ENCODE measurements around the gene CHAMP1.
A peak's percentile ranks its signal among the peaks of the same experiment; 100 is the strongest.

The CHAMP1 gene

DNA sequence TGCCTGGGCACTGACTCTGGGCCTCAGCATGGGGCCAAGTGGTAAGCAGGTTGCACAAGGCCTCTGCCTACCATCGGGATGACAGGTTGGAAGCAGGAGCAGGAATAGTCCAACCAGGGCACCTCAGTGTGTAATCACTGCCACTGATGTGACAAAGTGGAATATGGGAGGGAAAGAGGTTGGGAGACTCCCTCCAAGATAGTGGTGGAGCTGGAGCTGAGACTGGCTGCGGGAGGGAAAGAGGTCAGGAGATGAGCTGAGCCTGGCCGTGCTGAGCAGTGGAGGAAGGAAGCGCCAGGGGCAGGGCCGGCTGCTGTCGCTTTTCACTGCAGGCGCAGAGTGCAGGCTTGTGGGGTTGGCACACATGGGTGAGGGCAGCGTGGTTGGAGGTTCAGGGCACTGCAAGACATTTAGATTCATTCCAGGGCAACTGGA is 26.1 kb upstream of the CHAMP1 start (continued):
- TF ChIP-seq, protein P1, sequence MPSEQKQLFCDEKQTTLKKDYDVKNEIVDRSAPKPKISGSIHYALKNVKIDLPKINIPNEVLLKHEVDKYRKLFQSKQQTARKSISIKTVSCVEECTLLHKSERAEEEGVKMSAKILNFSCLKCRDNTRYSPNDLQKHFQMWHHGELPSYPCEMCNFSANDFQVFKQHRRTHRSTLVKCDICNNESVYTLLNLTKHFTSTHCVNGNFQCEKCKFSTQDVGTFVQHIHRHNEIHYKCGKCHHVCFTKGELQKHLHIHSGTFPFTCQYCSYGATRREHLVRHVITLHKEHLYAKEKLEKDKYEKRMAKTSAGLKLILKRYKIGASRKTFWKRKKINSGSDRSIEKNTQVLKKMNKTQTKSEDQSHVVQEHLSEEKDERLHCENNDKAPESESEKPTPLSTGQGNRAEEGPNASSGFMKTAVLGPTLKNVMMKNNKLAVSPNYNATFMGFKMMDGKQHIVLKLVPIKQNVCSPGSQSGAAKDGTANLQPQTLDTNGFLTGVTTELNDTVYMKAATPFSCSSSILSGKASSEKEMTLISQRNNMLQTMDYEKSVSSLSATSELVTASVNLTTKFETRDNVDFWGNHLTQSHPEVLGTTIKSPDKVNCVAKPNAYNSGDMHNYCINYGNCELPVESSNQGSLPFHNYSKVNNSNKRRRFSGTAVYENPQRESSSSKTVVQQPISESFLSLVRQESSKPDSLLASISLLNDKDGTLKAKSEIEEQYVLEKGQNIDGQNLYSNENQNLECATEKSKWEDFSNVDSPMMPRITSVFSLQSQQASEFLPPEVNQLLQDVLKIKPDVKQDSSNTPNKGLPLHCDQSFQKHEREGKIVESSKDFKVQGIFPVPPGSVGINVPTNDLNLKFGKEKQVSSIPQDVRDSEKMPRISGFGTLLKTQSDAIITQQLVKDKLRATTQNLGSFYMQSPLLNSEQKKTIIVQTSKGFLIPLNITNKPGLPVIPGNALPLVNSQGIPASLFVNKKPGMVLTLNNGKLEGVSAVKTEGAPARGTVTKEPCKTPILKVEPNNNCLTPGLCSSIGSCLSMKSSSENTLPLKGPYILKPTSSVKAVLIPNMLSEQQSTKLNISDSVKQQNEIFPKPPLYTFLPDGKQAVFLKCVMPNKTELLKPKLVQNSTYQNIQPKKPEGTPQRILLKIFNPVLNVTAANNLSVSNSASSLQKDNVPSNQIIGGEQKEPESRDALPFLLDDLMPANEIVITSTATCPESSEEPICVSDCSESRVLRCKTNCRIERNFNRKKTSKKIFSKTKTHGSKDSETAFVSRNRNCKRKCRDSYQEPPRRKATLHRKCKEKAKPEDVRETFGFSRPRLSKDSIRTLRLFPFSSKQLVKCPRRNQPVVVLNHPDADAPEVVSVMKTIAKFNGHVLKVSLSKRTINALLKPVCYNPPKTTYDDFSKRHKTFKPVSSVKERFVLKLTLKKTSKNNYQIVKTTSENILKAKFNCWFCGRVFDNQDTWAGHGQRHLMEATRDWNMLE (tag by site-specific recombination; conservative IDR thresholded peaks at IDR 0.05; ENCODE audit: low read depth), result no peak
- TF ChIP-seq ZSCAN30 (tag by site-specific recombination; IDR thresholded peaks at IDR 0.05), result no peak
- no peak for TF ChIP-seq MZF1 (tag by site-specific recombination; IDR thresholded peaks at IDR 0.05; ENCODE audit: borderline replicate concordance)
- TF ChIP-seq, protein P2, sequence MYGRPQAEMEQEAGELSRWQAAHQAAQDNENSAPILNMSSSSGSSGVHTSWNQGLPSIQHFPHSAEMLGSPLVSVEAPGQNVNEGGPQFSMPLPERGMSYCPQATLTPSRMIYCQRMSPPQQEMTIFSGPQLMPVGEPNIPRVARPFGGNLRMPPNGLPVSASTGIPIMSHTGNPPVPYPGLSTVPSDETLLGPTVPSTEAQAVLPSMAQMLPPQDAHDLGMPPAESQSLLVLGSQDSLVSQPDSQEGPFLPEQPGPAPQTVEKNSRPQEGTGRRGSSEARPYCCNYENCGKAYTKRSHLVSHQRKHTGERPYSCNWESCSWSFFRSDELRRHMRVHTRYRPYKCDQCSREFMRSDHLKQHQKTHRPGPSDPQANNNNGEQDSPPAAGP (tag by site-specific recombination; IDR thresholded peaks at IDR 0.05), result no peak
- no peak for TF ChIP-seq ZNF777 (tag by site-specific recombination; IDR thresholded peaks at IDR 0.05; ENCODE audit: borderline replicate concordance)
- TF ChIP-seq, protein P3, sequence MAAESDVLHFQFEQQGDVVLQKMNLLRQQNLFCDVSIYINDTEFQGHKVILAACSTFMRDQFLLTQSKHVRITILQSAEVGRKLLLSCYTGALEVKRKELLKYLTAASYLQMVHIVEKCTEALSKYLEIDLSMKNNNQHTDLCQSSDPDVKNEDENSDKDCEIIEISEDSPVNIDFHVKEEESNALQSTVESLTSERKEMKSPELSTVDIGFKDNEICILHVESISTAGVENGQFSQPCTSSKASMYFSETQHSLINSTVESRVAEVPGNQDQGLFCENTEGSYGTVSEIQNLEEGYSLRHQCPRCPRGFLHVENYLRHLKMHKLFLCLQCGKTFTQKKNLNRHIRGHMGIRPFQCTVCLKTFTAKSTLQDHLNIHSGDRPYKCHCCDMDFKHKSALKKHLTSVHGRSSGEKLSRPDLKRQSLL (tag by site-specific recombination; IDR thresholded peaks at IDR 0.05), result no peak
- TF ChIP-seq ZNF600 (tag by site-specific recombination; IDR thresholded peaks at IDR 0.05), result peak; percentile 62; the same call in 1 of the 2 replicates
- TF ChIP-seq, protein P4, sequence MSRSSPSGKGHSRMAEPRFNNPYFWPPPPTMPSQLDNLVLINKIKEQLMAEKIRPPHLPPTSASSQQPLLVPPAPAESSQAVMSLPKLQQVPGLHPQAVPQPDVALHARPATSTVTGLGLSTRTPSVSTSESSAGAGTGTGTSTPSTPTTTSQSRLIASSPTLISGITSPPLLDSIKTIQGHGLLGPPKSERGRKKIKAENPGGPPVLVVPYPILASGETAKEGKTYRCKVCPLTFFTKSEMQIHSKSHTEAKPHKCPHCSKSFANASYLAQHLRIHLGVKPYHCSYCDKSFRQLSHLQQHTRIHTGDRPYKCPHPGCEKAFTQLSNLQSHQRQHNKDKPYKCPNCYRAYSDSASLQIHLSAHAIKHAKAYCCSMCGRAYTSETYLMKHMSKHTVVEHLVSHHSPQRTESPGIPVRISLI (tag by site-specific recombination; IDR thresholded peaks at IDR 0.05), result no peak
- no peak for TF ChIP-seq KLF8 (tag by site-specific recombination; IDR thresholded peaks at IDR 0.05)
- no peak for TF ChIP-seq WT1 (tag by site-specific recombination; IDR thresholded peaks at IDR 0.05)
- TF ChIP-seq ZFP37 (tag by site-specific recombination; IDR thresholded peaks at IDR 0.05), result no peak
- TF ChIP-seq ZIC2 (tag by site-specific recombination; IDR thresholded peaks at IDR 0.05), result 0 out of 2 replicates have a peak, but pooled peaks have one; percentile 14

DNA sequence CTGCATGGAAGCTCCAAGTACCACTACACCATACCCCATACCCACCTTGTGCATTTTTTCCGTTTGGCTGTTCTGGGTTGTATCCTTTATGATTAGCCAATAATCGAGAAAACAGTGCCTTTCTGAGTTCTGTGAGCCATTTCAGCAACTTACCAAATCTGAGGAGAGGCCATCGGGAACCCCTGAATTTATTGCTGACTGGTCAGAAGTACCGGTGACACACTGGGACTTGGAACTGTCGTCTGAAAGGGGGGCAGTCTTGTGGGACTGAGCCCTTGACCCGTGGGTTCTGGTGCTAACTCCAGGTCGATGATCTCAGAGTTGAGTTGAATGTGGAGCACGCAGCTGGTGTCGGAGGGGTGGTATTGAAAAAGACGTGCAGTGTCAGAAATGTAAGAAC is 17.9 kb upstream of the CHAMP1 start:
- CTCF ChIA-PET, result interaction anchor here (0.6 kb wide), 1 partner anchor 45 kb away, joined by 3 read pairs; no protein-coding TSS in a partner anchor
- Histone ChIP-seq H3K9me3 (ENCODE audit: control insufficient read depth, insufficient read depth, low read depth, low read length) (no peaks in the 10 kb centered on the region), H3K4me1 (ENCODE audit: control insufficient read depth, insufficient read depth, low read length) (no peaks in the 10 kb centered on the region), H3K27ac (ENCODE audit: extremely low read depth, low read depth, low read length) (no peak overlapping the region), H3K36me3 (ENCODE audit: control insufficient read depth in 2 of 2, insufficient read depth in 1 of 2, low read length in 2 of 2) (peaks cover 6 to 34% of the 10 kb centered on the region in 2 experiments; a peak in 2 of 3 replicates), H3K4me3 (ENCODE audit: low read depth, low read length) (no peak overlapping the region)
- TF ChIP-seq ZNF202 (tag by site-specific recombination; IDR thresholded peaks at IDR 0.05; ENCODE audit: borderline replicate concordance) (no peak), ZNF701 (tag by site-specific recombination; IDR thresholded peaks at IDR 0.05) (no peak), ZFP69B (tag by site-specific recombination; IDR thresholded peaks at IDR 0.05) (no peak), ZNF600 (tag by site-specific recombination; IDR thresholded peaks at IDR 0.05) (no peak), ZNF777 (tag by site-specific recombination; IDR thresholded peaks at IDR 0.05; ENCODE audit: borderline replicate concordance) (no peak), ZNF2 (tag by site-specific recombination; IDR thresholded peaks at IDR 0.05) (no peak), KLF10 (tag by site-specific recombination; IDR thresholded peaks at IDR 0.05) (no peak)
- TF ChIP-seq, protein P5, sequence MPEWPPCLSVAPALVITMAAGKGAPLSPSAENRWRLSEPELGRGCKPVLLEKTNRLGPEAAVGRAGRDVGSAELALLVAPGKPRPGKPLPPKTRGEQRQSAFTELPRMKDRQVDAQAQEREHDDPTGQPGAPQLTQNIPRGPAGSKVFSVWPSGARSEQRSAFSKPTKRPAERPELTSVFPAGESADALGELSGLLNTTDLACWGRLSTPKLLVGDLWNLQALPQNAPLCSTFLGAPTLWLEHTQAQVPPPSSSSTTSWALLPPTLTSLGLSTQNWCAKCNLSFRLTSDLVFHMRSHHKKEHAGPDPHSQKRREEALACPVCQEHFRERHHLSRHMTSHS (tag by site-specific recombination; IDR thresholded peaks at IDR 0.05), result no peak
- POLR2A ChIA-PET, result no interaction called here
